ENCODE measurements around the gene CALCR. TPM values are rescaled to one million over a fixed set of nuclear protein-coding genes. Genes with fewer than 3 reads are reported as not detected.

CALCR gene
- polyA plus RNA-seq, 2 of the 4 experiments (the other 2 are of a cell fraction): 0.06 TPM; not detected in 1

DNA sequence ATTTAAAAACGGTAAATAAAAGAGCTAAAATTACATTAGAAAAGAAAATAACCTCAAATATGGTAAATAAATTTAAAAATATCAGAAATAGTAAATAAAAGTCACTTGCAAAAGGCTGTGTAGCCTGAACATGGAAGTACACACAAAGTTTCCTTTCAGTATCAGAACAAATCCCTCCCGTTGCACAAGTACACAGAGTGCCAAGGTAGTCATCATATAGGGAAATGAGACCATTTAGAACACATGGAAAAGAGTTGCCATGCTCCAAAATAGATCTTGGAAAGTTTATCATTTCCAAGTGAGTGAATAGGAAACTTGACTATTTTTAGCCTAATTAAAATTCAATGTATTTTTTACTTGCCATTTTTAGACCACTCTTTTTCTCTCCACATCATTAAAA lies 11.6 kb downstream of the CALCR start:
- no peak for TF ChIP-seq ZSCAN20 (CRISPR knock-in tag; IDR thresholded peaks at IDR 0.05)
- TF ChIP-seq, protein P1, sequence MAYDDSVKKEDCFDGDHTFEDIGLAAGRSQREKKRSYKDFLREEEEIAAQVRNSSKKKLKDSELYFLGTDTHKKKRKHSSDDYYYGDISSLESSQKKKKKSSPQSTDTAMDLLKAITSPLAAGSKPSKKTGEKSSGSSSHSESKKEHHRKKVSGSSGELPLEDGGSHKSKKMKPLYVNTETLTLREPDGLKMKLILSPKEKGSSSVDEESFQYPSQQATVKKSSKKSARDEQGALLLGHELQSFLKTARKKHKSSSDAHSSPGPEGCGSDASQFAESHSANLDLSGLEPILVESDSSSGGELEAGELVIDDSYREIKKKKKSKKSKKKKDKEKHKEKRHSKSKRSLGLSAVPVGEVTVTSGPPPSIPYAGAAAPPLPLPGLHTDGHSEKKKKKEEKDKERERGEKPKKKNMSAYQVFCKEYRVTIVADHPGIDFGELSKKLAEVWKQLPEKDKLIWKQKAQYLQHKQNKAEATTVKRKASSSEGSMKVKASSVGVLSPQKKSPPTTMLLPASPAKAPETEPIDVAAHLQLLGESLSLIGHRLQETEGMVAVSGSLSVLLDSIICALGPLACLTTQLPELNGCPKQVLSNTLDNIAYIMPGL (CRISPR knock-in tag; IDR thresholded peaks at IDR 0.05; ENCODE audit: borderline replicate concordance): no peak
- no peak for TF ChIP-seq CBX8 (IDR thresholded peaks at IDR 0.05)
- no peak for TF ChIP-seq NPAS2 (CRISPR knock-in tag; IDR thresholded peaks at IDR 0.05; ENCODE audit: borderline replicate concordance)
- ChIA-PET POLR2A (no interaction called here), CTCF (interaction anchor here (0.6 to 2.6 kb wide), 2 partner anchors 12 to 330 kb away, joined by 3 to 11 read pairs; partner anchors contain the start of gene VPS50)
- 10% methylated on average over 2 of the region's 2 CpGs for WGBS (ENCODE audit: missing lambda C conversion rate)
- Histone ChIP-seq H3K4me3 (no peak overlapping the region), H3K27ac (no peak overlapping the region), H3K9me3 (no peaks in the 10 kb centered on the region), H3K4me2 (no peak overlapping the region), H3K4me1 (no peaks in the 10 kb centered on the region)
- FAIRE-seq (no peak), ATAC-seq (no peak), DNase-seq (ENCODE audit: low read depth in 1 of 2, low spot score in 1 of 2) (no peak)

- ATAC-seq: no peak
- CTCF ChIA-PET: interaction anchor here (2.6 kb wide), 1 partner anchor 11 kb away, joined by 11 read pairs; no protein-coding TSS in a partner anchor
- no peak for TF ChIP-seq PHF8 (IDR thresholded peaks at IDR 0.05; ENCODE audit: borderline replicate concordance, low read depth)
- no peak for TF ChIP-seq ZNF302 (CRISPR knock-in tag; IDR thresholded peaks at IDR 0.05)
- no peak for TF ChIP-seq HDAC2 (IDR thresholded peaks at IDR 0.05)
- no peak for TF ChIP-seq KDM1A (IDR thresholded peaks at IDR 0.05; ENCODE audit: low read depth)
- no peak for TF ChIP-seq CHD4 (IDR thresholded peaks at IDR 0.05; ENCODE audit: borderline replicate concordance)
- no peak for TF ChIP-seq FOSB (CRISPR knock-in tag; IDR thresholded peaks at IDR 0.05)
- no peak for TF ChIP-seq EHMT2 (IDR thresholded peaks at IDR 0.05; ENCODE audit: low read depth)
- no peak for TF ChIP-seq FOXS1 (CRISPR knock-in tag; IDR thresholded peaks at IDR 0.05)
- no peak for TF ChIP-seq RCOR1 (IDR thresholded peaks at IDR 0.05; ENCODE audit: low read depth, low read length)
- TF ChIP-seq CEBPB (IDR thresholded peaks at IDR 0.05): no peak
- no peak for TF ChIP-seq ATOH8 (CRISPR knock-in tag; IDR thresholded peaks at IDR 0.05; ENCODE audit: low read depth)
- no peak for TF ChIP-seq HOXB13 (CRISPR knock-in tag; IDR thresholded peaks at IDR 0.05; ENCODE audit: low read depth)
- TF ChIP-seq RARB (CRISPR knock-in tag; IDR thresholded peaks at IDR 0.05): no peak
- TF ChIP-seq REST (IDR thresholded peaks at IDR 0.05): no peak
Observed at GRCh38 chr7:93562106-93562505, 12.4 kb downstream of the CALCR start.

More at GRCh38 chr7:93562106-93562505, 12.4 kb downstream of the CALCR start:
- no peaks in the 10 kb centered on the region for H3K9me3 ChIP-seq
- H3K4me1 ChIP-seq: no peaks in the 10 kb centered on the region
- H3K27ac ChIP-seq: no peak overlapping the region
- no peak overlapping the region for H3K4me3 ChIP-seq
- POLR2A ChIA-PET: no interaction called here
- FAIRE-seq (no peak), DNase-seq (ENCODE audit: low read depth in 1 of 2, low spot score in 1 of 2) (no peak)
- 19% methylated on average over 2 of the region's 2 CpGs for WGBS (ENCODE audit: missing lambda C conversion rate)
- no peak overlapping the region for H3K4me2 ChIP-seq
